KBM-7 (cell line): ENCODE results near the gene RASIP1.
A peak's percentile ranks its signal among the peaks of the same experiment; 100 is the strongest.
"Not testable (repeated sequence)": the region's sequence is repeated elsewhere in the genome, so short reads cannot be mapped to it uniquely, and the experiment has no call there.

Source experiments
- DNase-seq: peaks from one replicate; pipeline ENCODE4 v3.0.0-alpha.2; 2015
- in situ Hi-C: fragments of 300-500 bp; cut with MboI; formaldehyde crosslinking; loops from 2 replicates; pipeline ENCODE4 v1.14.3; 2020; ENCODE audit warnings: low sequenced_read_pairs, low pct_unique_long_range_greater_than_20kb, mixed read lengths

Gene RASIP1

DNA sequence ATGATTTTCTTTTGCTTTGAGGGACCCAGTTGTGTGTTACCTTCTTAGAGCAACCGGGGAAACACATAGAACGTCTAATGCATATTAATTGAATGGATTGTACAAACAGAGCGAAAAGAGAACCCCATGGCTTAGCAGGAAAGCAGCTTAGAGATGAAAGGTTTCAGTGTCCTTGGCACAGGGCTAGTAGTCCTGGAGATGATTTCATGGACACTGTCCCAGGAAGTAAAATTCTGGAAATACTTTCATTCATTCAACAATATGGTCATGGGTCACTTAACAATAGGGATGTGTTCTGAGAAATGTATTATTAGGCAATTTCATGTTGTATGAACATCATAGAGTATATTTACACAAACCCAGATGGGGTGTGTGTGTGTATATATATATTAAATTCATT lies 54.3 kb downstream of the RASIP1 start:
- DNase-seq = no peak
- in situ Hi-C loops = no loop called here

DNA sequence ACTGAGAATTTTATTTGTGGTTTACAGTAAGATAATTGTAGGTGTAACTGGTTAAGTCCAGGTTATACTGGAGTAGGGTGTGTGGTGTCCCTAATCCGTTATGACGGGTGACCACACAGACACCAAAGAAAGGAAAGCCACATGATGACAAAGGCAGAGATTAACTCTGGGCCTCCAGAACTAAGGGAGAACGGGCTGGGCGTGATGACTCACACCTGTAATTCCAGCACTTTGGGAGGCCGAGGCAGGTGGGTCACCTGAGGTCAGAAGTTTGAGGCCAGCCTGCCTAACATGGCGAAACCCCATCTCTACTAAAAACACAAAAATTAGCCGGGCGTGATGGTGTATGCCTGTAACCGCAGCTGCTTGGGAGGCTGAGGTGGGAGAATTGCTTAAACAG lies 54.8 kb downstream of the RASIP1 start:
- in situ Hi-C loops = no loop called here
- DNase-seq = no peak

DNA sequence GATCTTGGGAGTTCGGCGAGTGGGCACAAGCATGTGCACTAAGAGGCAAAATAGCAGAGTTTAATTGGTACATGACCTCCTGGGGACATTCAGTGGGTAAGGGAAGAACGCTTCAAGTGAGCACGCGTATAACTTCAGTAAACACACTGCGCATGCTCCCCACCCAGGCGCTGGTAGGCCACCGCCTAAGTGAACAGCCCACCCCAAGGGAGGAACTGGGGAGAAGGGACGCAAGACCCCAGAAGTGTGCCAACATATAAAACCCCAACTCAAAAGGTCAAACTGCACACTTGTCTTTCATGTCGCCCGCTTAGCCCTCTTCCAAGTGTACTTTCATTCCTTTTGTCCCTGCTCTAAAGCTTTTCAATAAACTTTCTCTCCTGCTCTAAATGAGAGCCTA lies 57.1 kb downstream of the RASIP1 start:
- DNase-seq = no peak
- in situ Hi-C loops = no loop called here

DNA sequence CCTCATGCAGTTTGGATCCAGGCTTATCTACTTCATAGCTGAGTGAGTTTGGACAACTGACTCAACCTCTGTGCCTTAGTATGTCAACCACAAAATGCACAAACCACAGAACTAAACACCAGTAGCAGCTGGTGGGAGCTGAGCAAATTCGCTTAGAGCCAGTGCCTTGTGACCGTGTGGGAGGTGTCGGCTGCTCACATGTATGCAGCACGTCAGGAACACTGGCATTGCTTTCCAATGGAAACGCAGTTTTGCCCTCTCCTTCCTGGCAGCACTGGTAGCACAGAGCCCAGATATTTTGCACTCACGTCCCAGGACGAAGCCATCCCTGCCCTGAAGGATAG lies 59.3 kb downstream of the RASIP1 start:
- in situ Hi-C loops = no loop called here
- peak; percentile 90 for DNase-seq

DNA sequence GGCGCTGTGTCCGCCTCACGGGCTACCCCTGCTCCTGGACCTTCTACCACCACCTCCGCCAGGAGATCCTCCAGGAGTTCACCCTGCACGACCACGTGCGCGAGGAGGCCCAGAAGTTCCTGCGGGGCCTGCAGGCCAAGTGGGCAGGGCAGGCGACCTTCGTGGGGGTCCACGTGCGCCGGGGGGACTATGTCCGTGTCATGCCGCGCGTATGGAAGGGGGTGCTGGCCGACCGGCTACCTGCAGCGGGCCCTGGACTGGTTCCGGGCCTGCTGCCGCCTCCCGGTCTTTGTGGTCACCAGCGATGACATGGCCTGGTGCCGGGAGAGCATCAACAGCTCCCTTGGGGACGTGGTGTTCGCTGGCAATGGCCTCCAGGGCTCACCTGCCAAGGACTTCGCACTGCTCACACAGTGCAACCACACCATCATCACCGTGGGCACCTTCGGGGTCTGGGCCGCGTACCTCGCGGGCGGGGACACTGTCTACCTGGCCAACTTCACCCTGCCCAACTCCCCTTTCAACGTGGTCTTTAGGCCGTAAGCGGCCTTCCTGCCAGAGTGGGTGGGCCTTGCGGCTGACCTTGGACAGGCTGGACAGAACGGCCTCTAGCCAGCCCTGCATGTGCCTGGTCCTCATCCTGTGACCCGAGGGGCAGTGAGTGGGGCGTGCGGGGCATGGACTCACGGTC lies 59.8 kb downstream of the RASIP1 start:
- no peak for DNase-seq
- in situ Hi-C loops = no loop called here

DNA sequence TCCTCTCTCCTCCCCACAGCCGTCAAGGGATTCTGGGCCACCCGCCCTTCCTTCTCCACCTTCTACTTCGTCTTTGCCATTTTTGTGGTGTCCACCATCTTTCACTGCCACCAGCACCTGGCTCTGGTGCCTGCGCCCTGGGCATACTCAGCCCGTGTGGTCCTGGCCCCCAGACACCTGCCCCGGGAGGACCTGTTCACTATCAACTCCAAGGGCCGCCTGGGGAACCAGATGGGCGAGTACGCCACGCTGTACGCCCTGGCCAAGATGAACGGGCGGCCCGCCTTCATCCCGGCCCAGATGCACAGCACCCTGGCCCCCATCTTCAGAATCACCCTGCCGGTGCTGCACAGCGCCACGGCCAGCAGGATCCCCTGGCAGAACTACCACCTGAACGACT lies 60.4 kb downstream of the RASIP1 start:
- in situ Hi-C loops, DNase-seq: not testable (repeated sequence)

DNA sequence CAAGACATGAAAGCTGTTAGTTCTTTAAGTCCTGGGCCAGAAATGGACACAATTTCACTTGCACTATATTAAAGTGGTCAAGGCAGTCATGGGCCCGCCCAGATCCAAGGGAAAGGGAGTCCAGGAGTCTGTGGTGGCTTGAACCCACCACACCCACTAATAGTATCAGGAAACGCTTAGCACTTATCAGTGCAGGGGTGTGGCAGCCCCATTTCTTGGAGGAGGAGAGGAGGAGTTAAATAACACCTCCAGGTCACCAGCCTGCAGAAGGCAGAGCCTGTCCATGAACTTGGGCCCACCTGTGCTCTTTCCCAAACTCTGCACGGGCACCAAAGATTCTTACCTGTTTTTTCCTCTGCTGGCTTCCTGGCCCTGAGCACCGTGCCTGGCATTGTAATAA lies 62.2 kb downstream of the RASIP1 start:
- DNase-seq = no peak
- in situ Hi-C loops = no loop called here

DNA sequence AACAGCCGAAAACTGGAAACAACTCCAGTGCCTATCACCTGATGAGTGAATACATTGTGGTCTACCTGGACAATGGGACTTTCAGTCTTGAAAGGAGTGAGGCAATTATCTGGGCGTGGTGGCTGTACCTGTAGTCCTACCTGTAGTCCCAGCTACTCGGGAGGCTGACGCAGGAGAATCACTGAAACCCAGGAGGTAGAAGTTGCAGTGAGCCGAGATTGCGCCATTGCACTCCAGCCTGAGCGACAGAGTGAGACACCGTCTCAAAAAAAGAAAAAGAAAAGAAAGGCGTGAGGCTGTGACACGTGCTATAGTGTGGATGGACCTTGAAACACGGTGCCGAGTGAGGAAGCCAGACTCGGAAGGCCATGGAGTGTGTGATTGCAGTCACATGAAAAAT lies 63.5 kb downstream of the RASIP1 start:
- no peak for DNase-seq

DNA sequence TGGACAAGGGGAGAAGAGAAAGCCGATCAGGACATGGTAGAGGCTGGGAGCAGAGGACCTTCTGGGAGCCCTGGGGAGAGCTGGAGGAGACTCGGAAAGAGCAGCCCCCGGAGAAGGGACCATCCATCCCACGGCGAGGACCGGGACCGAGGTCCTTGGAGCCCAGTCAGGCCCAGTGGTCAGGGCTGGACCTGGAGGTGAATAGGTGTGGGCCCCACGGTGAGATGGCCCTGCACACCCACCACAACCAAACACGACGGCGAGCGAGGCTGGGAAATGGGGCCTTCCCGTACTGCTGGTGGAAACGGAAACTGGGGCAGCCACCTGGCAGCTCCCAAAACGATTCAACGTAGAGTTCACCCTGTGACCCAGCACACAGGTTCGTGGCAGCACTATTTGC lies 63.9 kb downstream of the RASIP1 start:
- in situ Hi-C loops = no loop called here
- no peak for DNase-seq

More for the DNA sequence above, 63.5 kb downstream of the RASIP1 start:
- in situ Hi-C loops = no loop called here

DNA sequence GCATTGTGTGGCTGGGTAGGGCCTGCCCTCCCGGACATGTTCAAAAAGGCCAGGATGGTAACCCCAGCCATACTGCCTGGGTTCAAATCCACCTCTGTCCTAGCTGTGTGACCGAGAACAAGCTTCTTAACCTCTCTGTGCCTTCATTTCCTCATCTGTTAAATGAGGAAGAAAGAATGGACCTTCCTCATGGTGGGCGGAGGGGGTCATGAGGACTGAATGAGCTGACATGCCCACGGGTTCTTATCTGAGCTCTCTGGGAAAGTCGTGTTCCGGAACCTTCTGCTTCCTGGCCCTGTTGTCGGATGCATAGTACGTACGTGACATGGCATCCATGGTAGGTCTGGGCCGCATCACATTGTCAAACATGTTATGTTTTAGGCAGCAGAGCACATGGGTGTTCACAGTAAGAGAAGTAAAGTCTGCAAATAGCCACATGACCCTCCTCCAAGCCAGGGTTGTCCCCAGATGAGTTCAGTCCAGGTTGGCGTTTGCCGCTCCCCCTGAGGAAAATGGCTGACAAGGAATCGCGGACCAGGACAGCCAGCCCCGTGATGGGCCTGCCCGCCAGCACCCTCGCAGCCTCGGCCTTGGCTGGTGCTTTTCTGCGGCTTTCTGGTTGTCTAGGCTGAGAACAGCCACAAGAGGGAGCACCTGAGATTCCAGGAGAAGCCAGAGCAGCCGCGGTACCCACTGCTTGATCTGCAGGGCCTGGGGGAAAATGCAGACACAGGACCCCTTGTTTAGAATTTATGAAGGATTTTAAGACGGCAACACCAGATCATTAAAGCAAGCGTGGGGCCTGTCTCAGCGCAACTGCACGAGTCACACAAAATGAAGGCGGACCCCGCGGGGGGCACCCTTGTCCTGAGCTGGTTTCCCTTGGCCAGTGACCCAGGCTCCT lies 65.2 kb downstream of the RASIP1 start:
- DNase-seq = peak; percentile 90
- in situ Hi-C loops = no loop called here

DNA sequence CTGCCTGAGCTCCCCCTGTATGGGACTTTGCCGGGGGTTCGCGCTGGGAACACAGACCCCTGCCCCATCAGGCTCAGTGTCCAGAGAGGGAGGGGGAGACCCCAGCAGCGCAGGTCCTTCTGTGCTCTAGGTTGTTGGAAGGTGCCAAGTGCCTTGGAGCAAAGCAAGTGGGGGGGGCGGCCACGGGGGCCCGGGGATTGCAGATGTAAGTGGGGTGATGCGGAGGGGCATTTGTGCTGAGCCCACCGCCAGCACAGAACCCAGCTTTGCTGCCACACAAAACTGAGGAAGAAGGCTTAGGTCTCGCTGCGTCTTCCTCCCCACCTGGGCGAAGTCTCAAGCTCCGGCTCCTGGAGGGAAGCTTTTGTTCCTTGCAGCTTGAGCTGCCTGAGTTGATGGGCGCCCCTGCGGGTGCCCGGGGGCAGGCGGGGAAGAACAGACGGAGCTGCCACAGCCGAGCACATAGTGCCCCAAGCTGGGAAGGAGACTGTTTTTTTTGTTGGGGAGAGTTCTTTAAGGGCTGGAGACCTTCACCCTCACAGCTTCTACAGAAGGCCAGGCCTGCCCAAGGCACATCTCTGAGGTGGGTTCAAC lies 66.1 kb downstream of the RASIP1 start:
- in situ Hi-C loops = no loop called here
- DNase-seq = no peak

DNA sequence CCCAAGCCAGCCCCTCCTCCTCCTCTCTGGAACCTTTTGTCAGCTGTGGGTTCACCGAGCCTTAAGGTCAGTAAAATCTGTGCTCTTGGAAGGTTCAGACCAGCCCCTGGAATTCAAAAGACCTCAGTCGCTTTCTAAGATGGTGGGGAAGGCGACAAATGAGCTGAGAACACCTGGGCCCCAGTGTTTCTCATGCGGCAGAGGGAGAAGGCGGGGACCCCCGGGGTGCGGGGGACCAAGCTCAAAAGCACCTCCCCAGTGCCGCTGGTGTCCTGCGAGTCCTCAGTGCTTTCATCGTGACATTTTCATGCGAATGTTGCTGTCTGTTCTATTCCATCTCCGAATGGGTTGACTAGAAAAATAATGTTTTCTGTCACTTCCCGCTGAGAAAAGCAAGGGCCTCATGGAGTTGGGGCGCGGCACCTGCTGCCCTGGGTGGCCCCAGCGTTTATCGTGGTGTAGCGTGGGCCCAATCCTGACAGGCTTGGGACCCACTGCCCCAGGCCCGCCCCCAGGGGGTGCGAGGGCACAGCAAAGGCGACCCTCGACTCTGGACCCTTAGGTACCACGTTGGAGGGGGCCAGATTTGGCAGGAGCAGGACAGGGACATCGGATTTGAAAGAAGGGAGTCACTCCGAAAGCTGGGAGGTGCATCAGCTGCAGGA lies 66.8 kb downstream of the RASIP1 start:
- DNase-seq = no peak
- in situ Hi-C loops = no loop called here

DNA sequence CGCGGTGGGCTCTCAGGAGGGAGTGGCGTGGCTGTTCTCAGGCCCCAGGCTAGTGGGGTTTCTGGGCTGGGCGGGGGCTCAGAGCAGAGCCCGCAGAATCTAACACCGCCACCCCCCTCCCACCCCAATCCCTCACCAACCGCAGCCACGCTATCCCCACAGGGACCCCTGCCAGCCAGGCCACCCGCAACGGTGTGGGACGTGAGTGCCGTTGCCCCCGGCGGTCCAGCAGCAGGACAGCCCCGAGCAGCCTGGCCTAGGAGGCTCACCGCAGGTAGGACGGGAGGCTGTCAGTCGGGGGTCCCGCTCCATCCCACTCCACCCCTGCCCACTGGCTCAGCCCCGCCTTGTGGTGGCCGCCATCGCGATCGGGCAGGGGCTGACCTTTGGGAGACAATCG lies 67.4 kb downstream of the RASIP1 start, which contains the start of gene NTN5:
NTN5 (minus strand) TSS at position 24 of the 400 bp plus-strand sequence. CDS start 2,031 bp downstream, outside the sequence.
- no peak for DNase-seq
- in situ Hi-C loops = no loop called here

DNA sequence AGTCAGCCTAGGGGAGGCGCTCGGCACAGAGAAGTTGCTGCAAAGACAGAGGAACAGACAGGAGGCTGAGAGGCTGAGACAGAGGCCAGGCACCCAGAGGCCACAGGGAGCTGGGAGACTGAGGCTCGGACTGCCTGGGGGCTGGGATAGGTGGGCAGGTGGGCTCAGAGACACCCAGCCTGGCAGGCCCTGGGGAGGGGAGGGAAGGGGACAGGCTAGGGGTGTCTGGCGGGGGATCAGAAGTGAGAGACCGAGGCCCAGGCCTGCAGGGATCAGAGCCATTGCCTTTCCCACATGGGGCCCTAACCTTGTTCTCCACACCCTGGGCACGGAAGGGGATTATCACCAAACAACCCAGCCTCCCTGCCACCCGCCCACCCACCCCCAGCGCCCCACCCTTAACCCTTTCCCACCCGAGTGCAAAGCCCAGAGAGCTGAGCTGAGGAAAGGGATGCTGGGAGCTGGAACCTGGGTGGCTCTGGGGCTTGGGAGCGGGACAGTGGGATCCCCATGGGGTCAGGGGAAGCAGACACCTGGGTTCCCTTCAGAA lies 68.9 kb downstream of the RASIP1 start:
- in situ Hi-C loops = no loop called here
- DNase-seq = no peak

DNA sequence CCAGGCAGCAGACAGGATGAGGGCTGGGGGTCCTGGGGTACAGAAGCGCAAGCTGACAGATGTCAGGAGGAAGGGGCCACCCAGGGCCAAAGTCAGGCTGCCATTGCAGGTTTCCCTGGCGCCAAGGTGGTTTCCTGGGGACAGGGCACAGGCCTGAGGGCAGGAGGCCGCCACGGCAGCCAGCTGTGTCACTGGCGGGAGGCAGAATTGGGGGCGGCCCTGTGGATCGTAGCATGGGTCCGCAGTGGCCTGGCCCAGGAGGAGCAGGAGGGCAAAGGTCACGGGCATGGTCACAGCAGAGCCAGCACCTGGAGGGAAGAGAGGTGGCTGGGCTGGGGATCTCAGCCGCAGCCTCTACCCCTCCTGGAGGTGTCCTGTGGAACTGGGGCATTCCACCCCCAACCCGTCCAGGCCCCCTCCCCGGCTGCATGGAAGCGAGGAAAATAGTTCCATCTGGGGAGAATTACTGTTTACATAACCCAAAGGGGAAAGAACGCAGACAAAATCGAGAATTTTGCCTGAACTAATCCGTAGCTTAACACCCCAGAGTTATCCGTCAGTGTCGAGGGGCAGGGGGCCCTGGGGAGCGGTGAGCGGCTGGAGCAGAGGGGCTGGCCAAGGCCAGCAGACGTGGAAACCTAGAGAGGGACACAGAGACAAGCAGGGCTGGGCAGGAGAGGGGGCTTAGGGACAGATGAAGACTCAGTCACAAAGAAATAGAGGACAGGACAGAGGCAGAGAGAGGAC lies 69.5 kb downstream of the RASIP1 start:
- in situ Hi-C loops = no loop called here
- DNase-seq = no peak
